Small intestine (tissue), 7 donors: ENCODE measurements around the gene SEC23A. TPM values are rescaled to one million over a fixed set of nuclear protein-coding genes. Genes with fewer than 3 reads are reported as not detected.
A peak's percentile ranks its signal among the peaks of the same experiment; 100 is the strongest.
"Not testable (repeated sequence)": the region's sequence is repeated elsewhere in the genome, so short reads cannot be mapped to it uniquely, and the experiment has no call there.

Experiments
- DNase-seq, 2 donors: peaks; one replicate each; pipeline versions ENCODE4 v3.0.0 to v3.0.0-alpha.2; 2013
- FAIRE-seq: peaks from 2 replicates; lab custom pipeline; 2012; peaks lifted over from hg19 to GRCh38; lab: Jason Lieb, UNC
- H3K27ac ChIP-seq, 3 donors: one replicate each; pipeline ENCODE4 v1.5.1; 2013; ENCODE audit warnings: low read length in 2 of 3, mild to moderate bottlenecking in 2 of 3, control low read depth in 1 of 3, inconsistent platforms in 1 of 3, low read depth in 1 of 3, moderate library complexity in 1 of 3
- H3K27me3 ChIP-seq, 3 donors: one replicate each; pipeline ENCODE4 v1.6.1; 2013; ENCODE audit warnings: low read length in 3 of 3, inconsistent platforms in 1 of 3; ENCODE audit not compliant: control insufficient read depth in 3 of 3, insufficient read depth in 3 of 3
- H3K36me3 ChIP-seq, 3 donors: one replicate each; pipeline ENCODE4 v1.6.1; 2013; ENCODE audit warnings: low read length in 3 of 3, inconsistent platforms in 1 of 3, low read depth in 1 of 3, mild to moderate bottlenecking in 1 of 3, moderate library complexity in 1 of 3; ENCODE audit not compliant: control insufficient read depth in 3 of 3, insufficient read depth in 2 of 3
- H3K4me1 ChIP-seq, 3 donors: one replicate each; pipeline ENCODE4 v1.6.1; 2013; ENCODE audit warnings: low read length in 2 of 3, inconsistent platforms in 1 of 3, low read depth in 1 of 3, mild to moderate bottlenecking in 1 of 3, moderate library complexity in 1 of 3; ENCODE audit not compliant: control insufficient read depth in 3 of 3, insufficient read depth in 2 of 3
- H3K4me3 ChIP-seq, 3 donors: one replicate each; pipeline ENCODE4 v1.5.1; 2013; ENCODE audit warnings: low read length in 3 of 3, control low read depth in 1 of 3, inconsistent platforms in 1 of 3, low read depth in 1 of 3, mild to moderate bottlenecking in 1 of 3, moderate library complexity in 1 of 3
- H3K9me3 ChIP-seq, 2 donors: one replicate each; pipeline ENCODE4 v1.6.1; 2013; ENCODE audit warnings: low read depth in 1 of 2, low read length in 1 of 2; ENCODE audit not compliant: control insufficient read depth in 2 of 2, insufficient read depth in 1 of 2
- WGBS, 3 donors: extraction: QIAGEN DNeasy Blood & Tissue Kit; methylation state at CpG; one replicate each; pipeline ENCODE4 v1.1.7; 2013; 5-methylcytosine and 5-hydroxymethylcytosine counted together
- polyA plus RNA-seq, 4 donors: library from polyadenylated mRNA; stranded (reverse) in 3 of 4; unstranded in 1 of 4; fragments of 200-250 nt in 3 of 4; fragments of 120-200 nt in 1 of 4; gene quantifications; one replicate each; pipeline versions ENCODE4 v1.2.1 to v1.2.3, GENCODE V29; 2013
- donor health status: healthy with polysubstance abuse.
- donor health status: control.
- donor health status: control.
- donor health status: Bipolar disorder and iron deficiency.
- donor health status: healthy.

The SEC23A gene
- polyA plus RNA-seq, 4 donors: 26.9 to 96.9 (median 78.1) TPM

- WGBS, 3 donors: 80 to 93% (median 81%) methylated on average over 7 of the region's 7 CpGs
- FAIRE-seq (no peak), DNase-seq (no peak)
- H3K36me3 ChIP-seq: peaks cover 15 to 44% (median 27%) of the 10 kb centered on the region in 3 donors
- H3K9me3 ChIP-seq: no peaks in the 10 kb centered on the region
- no peaks in the 10 kb centered on the region for H3K4me1 ChIP-seq
- H3K27ac ChIP-seq: no peak overlapping the region
- H3K4me3 ChIP-seq: no peak overlapping the region
- H3K27me3 ChIP-seq: no peaks in the 10 kb centered on the region
These were observed 17.1 kb downstream of the SEC23A start for GRCh38 chr14:39085933-39086332.

GRCh38 chr14:39083127-39083526, 19.9 kb downstream of the SEC23A start:
- no peak overlapping the region for H3K27ac ChIP-seq
- H3K27me3 ChIP-seq: no peaks in the 10 kb centered on the region
- H3K4me1 ChIP-seq: no peaks in the 10 kb centered on the region
- FAIRE-seq (no peak), DNase-seq (no peak)
- no peaks in the 10 kb centered on the region for H3K9me3 ChIP-seq
- H3K36me3 ChIP-seq: peaks cover 18 to 36% (median 20%) of the 10 kb centered on the region in 3 donors
- WGBS, 3 donors: 67 to 75% (median 70%) methylated on average over 5 of the region's 5 CpGs
- H3K4me3 ChIP-seq: no peak overlapping the region

DNA sequence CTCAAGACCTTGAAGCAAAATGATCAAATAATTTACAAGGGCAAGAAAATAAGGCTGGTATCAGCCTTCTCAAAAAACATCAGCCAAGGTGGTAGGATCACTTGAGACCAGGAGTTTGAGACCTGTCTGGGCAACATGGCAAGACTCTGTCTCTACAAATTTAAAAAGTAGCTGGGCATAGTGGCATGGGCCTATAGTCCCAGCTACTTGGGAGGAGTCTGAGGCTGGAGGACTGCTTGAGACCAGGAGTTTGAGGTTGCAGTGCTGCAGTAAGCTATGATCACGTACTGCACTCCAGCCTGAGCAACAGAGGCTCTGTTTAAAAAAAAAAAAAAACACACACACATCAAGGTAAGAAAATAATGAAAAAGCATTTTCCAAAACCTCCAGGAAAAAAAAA, 22.1 kb downstream of the SEC23A start:
- H3K36me3 ChIP-seq: peaks cover 14 to 49% (median 14%) of the 10 kb centered on the region in 3 donors

DNA sequence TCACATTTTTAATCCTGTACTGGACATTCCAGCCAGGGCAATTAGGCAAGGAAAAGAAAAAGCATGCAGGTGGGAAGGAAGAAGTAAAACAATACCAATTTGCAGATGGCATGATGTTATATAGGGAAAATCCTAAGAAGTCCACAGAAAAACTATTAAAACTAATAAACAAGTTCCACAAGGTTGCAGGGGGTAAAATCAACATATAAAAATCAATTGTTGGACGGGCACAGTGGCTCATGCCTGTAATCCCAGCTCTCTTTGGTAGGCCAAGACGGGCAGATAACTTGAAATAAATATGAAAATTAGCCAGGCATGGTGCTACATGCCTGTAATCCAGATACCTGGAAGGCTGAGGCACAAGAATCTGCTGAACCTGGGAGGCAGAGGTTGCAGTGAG, 31.9 kb downstream of the SEC23A start:
- FAIRE-seq (no peak), DNase-seq (no peak)
- no peak overlapping the region for H3K4me3 ChIP-seq
- H3K4me1 ChIP-seq: no peaks in the 10 kb centered on the region
- peaks cover 4 to 39% (median 14%) of the 10 kb centered on the region in 3 donors for H3K36me3 ChIP-seq
- H3K9me3 ChIP-seq: no peaks in the 10 kb centered on the region
- H3K27me3 ChIP-seq: no peaks in the 10 kb centered on the region
- H3K27ac ChIP-seq: no peak overlapping the region
- WGBS, 3 donors: 86 to 97% (median 93%) methylated on average over 2 of the region's 2 CpGs

More for the DNA sequence above, 22.1 kb downstream of the SEC23A start:
- FAIRE-seq: no peak
- H3K9me3 ChIP-seq: no peaks in the 10 kb centered on the region
- no peak overlapping the region for H3K27ac ChIP-seq
- 97 to 100% (median 100%) methylated on average over 1 of the region's 1 CpG for WGBS, 3 donors
- H3K27me3 ChIP-seq: no peaks in the 10 kb centered on the region
- no peak for DNase-seq
- no peak overlapping the region for H3K4me3 ChIP-seq
- no peaks in the 10 kb centered on the region for H3K4me1 ChIP-seq

GRCh38 chr14:39069923-39070322, 33.1 kb downstream of the SEC23A start:
- Histone ChIP-seq H3K27ac (peak overlapping the region in 2 of 3 donors; percentile 19 to 24), H3K27me3 (no peaks in the 10 kb centered on the region), H3K4me1 (no peaks in the 10 kb centered on the region), H3K9me3 (no peaks in the 10 kb centered on the region), H3K36me3 (peaks cover 7 to 43% (median 16%) of the 10 kb centered on the region in 3 donors), H3K4me3 (no peak overlapping the region)
- WGBS, 3 donors: 94 to 98% (median 96%) methylated on average over 5 of the region's 5 CpGs
- FAIRE-seq (no peak), DNase-seq (no peak)

GRCh38 chr14:39069169-39069805, 33.7 kb downstream of the SEC23A start:
- not testable (repeated sequence) for FAIRE-seq, H3K4me1 ChIP-seq, H3K4me3 ChIP-seq, H3K9me3 ChIP-seq, H3K27me3 ChIP-seq
- peaks cover 10 to 42% (median 19%) of the 10 kb centered on the region in 3 donors for H3K36me3 ChIP-seq
- peak overlapping the region in 2 of 3 donors; percentile 24 to 44 for H3K27ac ChIP-seq
- 62 to 84% (median 78%) methylated on average over 7 of the region's 7 CpGs for WGBS, 3 donors
- peak; percentile 71 to 80 for DNase-seq

- WGBS, 3 donors: 91 to 95% (median 94%) methylated on average over 4 of the region's 4 CpGs
- no peak for FAIRE-seq
- H3K27me3 ChIP-seq: no peaks in the 10 kb centered on the region
- DNase-seq: no peak
- H3K4me1 ChIP-seq: no peaks in the 10 kb centered on the region
- peaks cover 8 to 32% (median 13%) of the 10 kb centered on the region in 3 donors for H3K36me3 ChIP-seq
- H3K9me3 ChIP-seq: peaks cover 0 to 17% of the 10 kb centered on the region in 2 donors
- no peak overlapping the region for H3K27ac ChIP-seq
- no peak overlapping the region for H3K4me3 ChIP-seq
These were observed 42.1 kb downstream of the SEC23A start for GRCh38 chr14:39060818-39061437.

DNA sequence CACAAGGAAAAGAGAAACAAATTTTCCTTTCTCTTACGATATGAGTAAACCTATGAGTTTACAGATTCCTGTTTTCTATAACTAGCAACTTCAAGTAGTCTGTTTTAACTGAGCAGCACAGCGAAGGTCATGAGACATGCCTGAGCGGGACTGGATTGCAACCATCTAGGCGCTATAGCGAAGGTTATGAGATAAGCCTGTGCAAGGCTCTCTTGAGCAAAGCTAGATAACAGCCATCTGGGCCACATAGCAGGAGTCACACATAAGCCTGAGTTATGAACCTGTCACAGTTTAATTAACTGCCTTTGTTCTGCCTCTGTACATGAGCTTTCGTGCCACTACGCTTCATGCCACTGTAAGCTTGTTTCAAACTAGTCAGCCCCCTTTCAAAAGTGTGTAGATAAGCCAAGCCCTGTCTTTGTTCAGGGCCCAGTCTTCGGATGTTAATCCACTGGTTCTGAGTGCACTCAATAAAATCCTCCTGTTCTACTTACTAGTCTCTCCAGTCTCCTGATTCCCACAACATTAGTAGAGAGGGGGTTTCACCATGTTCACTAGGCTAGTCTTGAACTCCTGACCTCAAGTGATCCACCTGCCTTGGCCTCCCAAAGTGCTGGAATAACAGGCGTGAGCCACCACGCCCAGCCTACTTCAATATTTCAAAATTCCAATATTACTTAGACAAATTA, 47.1 kb downstream of the SEC23A start:
- 88 to 90% (median 89%) methylated on average over 10 of the region's 10 CpGs for WGBS, 3 donors
- Histone ChIP-seq H3K4me3 (no peak overlapping the region), H3K27me3 (no peaks in the 10 kb centered on the region), H3K9me3 (peaks cover 0 to 30% of the 10 kb centered on the region in 2 donors), H3K27ac (no peak overlapping the region), H3K36me3 (peaks cover 8 to 49% (median 25%) of the 10 kb centered on the region in 3 donors), H3K4me1 (no peaks in the 10 kb centered on the region)
- FAIRE-seq (no peak), DNase-seq (no peak)
